H1 (cell line): ENCODE data around the gene AKAP8.

Experiments
- ATF3 ChIP-seq: IDR thresholded peaks from 2 replicates; pipeline ENCODE4 v1.6.1; 2011; ENCODE audit warnings: low read depth, mild to moderate bottlenecking, low read length; ENCODE audit not compliant: insufficient read depth
- CTCF ChIP-seq, 3 experiments: IDR thresholded peaks; 1 replicate in 2 of 3; 2 replicates in 1 of 3; pipeline versions ENCODE4 v1.5.1 to v1.6.1; 2011; ENCODE audit warnings: low read length in 3 of 3, mild to moderate bottlenecking in 3 of 3, inconsistent platforms in 2 of 3, low read depth in 1 of 3, moderate library complexity in 1 of 3; ENCODE audit not compliant: insufficient read depth in 1 of 3; ENCODE audit errors: control extremely low read depth in 1 of 3
- KDM5A ChIP-seq: fragments of 200-600 bp; IDR thresholded peaks from 2 replicates; pipeline ENCODE4 v1.7.1; 2012; ENCODE audit warnings: mild to moderate bottlenecking, low read length, inconsistent platforms, mixed read lengths
- POLR2A ChIP-seq, 2 experiments: IDR thresholded peaks; 1 replicate in 1 of 2; 2 replicates in 1 of 2; pipeline ENCODE4 v1.6.1; 2011; ENCODE audit warnings: low read depth in 2 of 2, low read length in 2 of 2, mild to moderate bottlenecking in 2 of 2; ENCODE audit errors: control extremely low read depth in 1 of 2
- POLR2AphosphoS5 ChIP-seq: IDR thresholded peaks from 2 replicates; pipeline ENCODE4 v1.6.1; 2011; ENCODE audit warnings: low read depth, low read length
- TBP ChIP-seq: IDR thresholded peaks from 2 replicates; pipeline ENCODE4 v1.6.1; 2011; ENCODE audit warnings: low read depth, low read length, improper control_type of control experiment
- USF2 ChIP-seq: IDR thresholded peaks from 2 replicates; pipeline ENCODE4 v1.6.1; 2011; ENCODE audit warnings: low read length, improper control_type of control experiment

- TF ChIP-seq CTCF (IDR thresholded peaks at IDR 0.05; ENCODE audit: control extremely low read depth in 1 of 3, insufficient read depth in 1 of 3, low read depth in 1 of 3, low read length in 3 of 3) (no peak), POLR2AphosphoS5 (no peak), ATF3 (no peak), TBP (no peak), USF2 (no peak), POLR2A (IDR thresholded peaks at IDR 0.05; ENCODE audit: control extremely low read depth in 1 of 2, low read depth in 2 of 2, low read length in 2 of 2) (no peak), KDM5A (no peak)
Observed at GRCh38 chr19:15419413-15420025, 39.9 kb upstream of the AKAP8 start.
